Prostate gland (tissue), 2 donors: ENCODE measurements around the gene ABLIM1. TPM values are rescaled to one million over a fixed set of nuclear protein-coding genes. Genes with fewer than 3 reads are reported as not detected.

Experiments
- DNase-seq: peaks from one replicate; pipeline ENCODE4 v3.0.0-alpha.2; 2019; ENCODE audit warnings: low spot score
- H3K27ac ChIP-seq, 2 donors: fragments of 200-600 bp; sonication (generic); 2 replicates each; pipeline ENCODE4 v1.5.1; 2017 to 2019
- H3K27me3 ChIP-seq: fragments of 200-600 bp; sonication (generic); replicated peaks from 2 replicates; pipeline ENCODE4 v1.5.1; 2019; ENCODE audit not compliant: insufficient read depth
- H3K36me3 ChIP-seq, 2 donors: fragments of 200-600 bp; sonication (generic); 1 replicate in 1 of 2; 2 replicates in 1 of 2; pipeline versions ENCODE4 v1.5.1 to v1.8.1; 2017 to 2019
- H3K4me1 ChIP-seq: fragments of 200-600 bp; sonication (generic); replicated peaks from 2 replicates; pipeline ENCODE4 v1.5.1; 2019
- H3K4me3 ChIP-seq, 2 donors: fragments of 200-600 bp; sonication (generic); 2 replicates each; pipeline ENCODE4 v1.5.1; 2017 to 2019
- H3K9me3 ChIP-seq: fragments of 200-600 bp; sonication (generic); 2 replicates; pipeline ENCODE4 v1.5.1; 2017
- CTCF ChIP-seq, 4 experiments: fragments of 200-600 bp in 2 of 4; fragments of 450-650 bp in 2 of 4; sonication (generic) in 2 of 4; IDR thresholded peaks; 1 replicate in 3 of 4; 2 replicates in 1 of 4; pipeline ENCODE4 v1.5.1; 2016 to 2019; ENCODE audit warnings: antibody characterized with exemption in 4 of 4, mild to moderate bottlenecking in 2 of 4, moderate library complexity in 2 of 4
- POLR2A ChIP-seq: fragments of 450-650 bp; IDR thresholded peaks from one replicate; pipeline ENCODE4 v1.6.1; 2016; ENCODE audit warnings: antibody characterized with exemption, mild to moderate bottlenecking
- POLR2AphosphoS5 ChIP-seq: sonication (generic); formaldehyde crosslinking; IDR thresholded peaks from one replicate; pipeline ENCODE4 v1.6.1; 2017; ENCODE audit warnings: antibody characterized with exemption
- WGBS: methylation state at CpG from one replicate; pipeline ENCODE4 v1.1.5; 2018; 5-methylcytosine and 5-hydroxymethylcytosine counted together
- intact Hi-C: fragments of 100-400 bp; cut with DNase I; formaldehyde crosslinking; loops from one replicate; pipeline ENCODE4 v1.14.2; 2022
- total RNA-seq, 2 donors: library from RNA; depleted of rRNA; stranded (reverse); fragments of >200 nt; gene quantifications; one replicate each; pipeline ENCODE4 v1.1.0, GENCODE V29; 2016

ABLIM1 gene
- total RNA-seq, 2 donors from 2014 or later = 43.9 to 138 TPM

- 54% methylated on average over 1 of the region's 1 CpG for WGBS
Measured at GRCh38 chr10:114603303-114603702, 54.8 kb downstream of the ABLIM1 start.

GRCh38 chr10:114600057-114600456 is 58.0 kb downstream of the ABLIM1 start:
- Histone ChIP-seq H3K27ac (no peak overlapping the region), H3K4me1 (no peaks in the 10 kb centered on the region), H3K9me3 (no peaks in the 10 kb centered on the region), H3K36me3 (no peaks in the 10 kb centered on the region), H3K4me3 (no peak overlapping the region), H3K27me3 (no peaks in the 10 kb centered on the region)
- TF ChIP-seq CTCF (IDR thresholded peaks at IDR 0.05) (no peak), POLR2AphosphoS5 (no peak), POLR2A (no peak)
- intact Hi-C loops = no loop called here
- 97% methylated on average over 3 of the region's 3 CpGs for WGBS
- DNase-seq = no peak

More at GRCh38 chr10:114603303-114603702, 54.8 kb downstream of the ABLIM1 start:
- no peak overlapping the region for H3K4me3 ChIP-seq
- H3K36me3 ChIP-seq = no peaks in the 10 kb centered on the region
- H3K27ac ChIP-seq = no peak overlapping the region
- H3K4me1 ChIP-seq = no peaks in the 10 kb centered on the region
- H3K9me3 ChIP-seq = no peaks in the 10 kb centered on the region
- DNase-seq = no peak
- intact Hi-C loops = no loop called here
- H3K27me3 ChIP-seq = no peaks in the 10 kb centered on the region
- TF ChIP-seq POLR2A = no peak
- no peak for TF ChIP-seq CTCF (IDR thresholded peaks at IDR 0.05)
- TF ChIP-seq POLR2AphosphoS5 = no peak

DNA sequence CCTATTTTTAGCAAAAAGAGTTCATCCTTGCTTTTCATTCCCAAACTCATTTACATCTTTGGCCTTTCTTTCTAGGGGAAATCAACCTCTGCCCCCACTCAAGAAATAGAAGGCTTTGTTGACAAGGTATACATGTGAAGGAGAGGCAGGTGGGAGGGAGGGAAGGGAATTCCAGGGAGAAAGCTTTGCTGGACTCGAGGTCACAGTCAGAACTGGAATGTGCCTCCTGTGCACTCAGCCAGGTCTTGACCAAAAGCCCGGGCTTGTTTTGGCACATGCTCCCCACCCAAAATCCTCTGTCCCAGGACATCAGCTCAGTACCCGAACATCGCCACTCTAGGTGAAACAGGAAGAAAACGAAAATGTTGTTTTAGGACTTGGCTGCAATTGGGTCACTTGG is 61.3 kb downstream of the ABLIM1 start:
- H3K27ac ChIP-seq = no peak overlapping the region
- 77% methylated on average over 5 of the region's 5 CpGs for WGBS
- DNase-seq = no peak
- no peaks in the 10 kb centered on the region for H3K36me3 ChIP-seq
- no peaks in the 10 kb centered on the region for H3K9me3 ChIP-seq
- no peak for TF ChIP-seq POLR2AphosphoS5
- no peak for TF ChIP-seq POLR2A
- TF ChIP-seq CTCF (IDR thresholded peaks at IDR 0.05) = no peak
- no peak overlapping the region for H3K4me3 ChIP-seq
- no peaks in the 10 kb centered on the region for H3K27me3 ChIP-seq
- H3K4me1 ChIP-seq = no peaks in the 10 kb centered on the region
- intact Hi-C loops = no loop called here

GRCh38 chr10:114593816-114594468 is 64.1 kb downstream of the ABLIM1 start:
- intact Hi-C loops = no loop called here
- no peaks in the 10 kb centered on the region for H3K36me3 ChIP-seq
- no peak overlapping the region for H3K4me3 ChIP-seq
- DNase-seq = no peak
- no peaks in the 10 kb centered on the region for H3K4me1 ChIP-seq
- H3K27ac ChIP-seq = no peak overlapping the region
- WGBS = 84% methylated on average over 1 of the region's 1 CpG
- TF ChIP-seq POLR2A (no peak), POLR2AphosphoS5 (no peak)
- H3K27me3 ChIP-seq = no peaks in the 10 kb centered on the region
- H3K9me3 ChIP-seq = no peaks in the 10 kb centered on the region

GRCh38 chr10:114593240-114593792 is 64.8 kb downstream of the ABLIM1 start:
- no peak for TF ChIP-seq CTCF (IDR thresholded peaks at IDR 0.05)
- no peak for TF ChIP-seq POLR2AphosphoS5
- TF ChIP-seq POLR2A = no peak
- Histone ChIP-seq H3K36me3 (no peaks in the 10 kb centered on the region), H3K4me3 (no peak overlapping the region), H3K27ac (no peak overlapping the region), H3K27me3 (no peaks in the 10 kb centered on the region), H3K9me3 (no peaks in the 10 kb centered on the region), H3K4me1 (no peaks in the 10 kb centered on the region)
- DNase-seq = no peak
- intact Hi-C loops = no loop called here
